ENCODE data around the gene CPLANE2.
A peak's percentile ranks its signal among the peaks of the same experiment; 100 is the strongest.

Gene CPLANE2

GRCh38 chr1:16187748-16188401, 49.1 kb downstream of the CPLANE2 start:
- TF ChIP-seq, protein P1, sequence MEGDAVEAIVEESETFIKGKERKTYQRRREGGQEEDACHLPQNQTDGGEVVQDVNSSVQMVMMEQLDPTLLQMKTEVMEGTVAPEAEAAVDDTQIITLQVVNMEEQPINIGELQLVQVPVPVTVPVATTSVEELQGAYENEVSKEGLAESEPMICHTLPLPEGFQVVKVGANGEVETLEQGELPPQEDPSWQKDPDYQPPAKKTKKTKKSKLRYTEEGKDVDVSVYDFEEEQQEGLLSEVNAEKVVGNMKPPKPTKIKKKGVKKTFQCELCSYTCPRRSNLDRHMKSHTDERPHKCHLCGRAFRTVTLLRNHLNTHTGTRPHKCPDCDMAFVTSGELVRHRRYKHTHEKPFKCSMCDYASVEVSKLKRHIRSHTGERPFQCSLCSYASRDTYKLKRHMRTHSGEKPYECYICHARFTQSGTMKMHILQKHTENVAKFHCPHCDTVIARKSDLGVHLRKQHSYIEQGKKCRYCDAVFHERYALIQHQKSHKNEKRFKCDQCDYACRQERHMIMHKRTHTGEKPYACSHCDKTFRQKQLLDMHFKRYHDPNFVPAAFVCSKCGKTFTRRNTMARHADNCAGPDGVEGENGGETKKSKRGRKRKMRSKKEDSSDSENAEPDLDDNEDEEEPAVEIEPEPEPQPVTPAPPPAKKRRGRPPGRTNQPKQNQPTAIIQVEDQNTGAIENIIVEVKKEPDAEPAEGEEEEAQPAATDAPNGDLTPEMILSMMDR (IDR thresholded peaks at IDR 0.05; ENCODE audit: borderline replicate concordance, insufficient read depth, low read depth, low read length) = peak; percentile 94

DNA sequence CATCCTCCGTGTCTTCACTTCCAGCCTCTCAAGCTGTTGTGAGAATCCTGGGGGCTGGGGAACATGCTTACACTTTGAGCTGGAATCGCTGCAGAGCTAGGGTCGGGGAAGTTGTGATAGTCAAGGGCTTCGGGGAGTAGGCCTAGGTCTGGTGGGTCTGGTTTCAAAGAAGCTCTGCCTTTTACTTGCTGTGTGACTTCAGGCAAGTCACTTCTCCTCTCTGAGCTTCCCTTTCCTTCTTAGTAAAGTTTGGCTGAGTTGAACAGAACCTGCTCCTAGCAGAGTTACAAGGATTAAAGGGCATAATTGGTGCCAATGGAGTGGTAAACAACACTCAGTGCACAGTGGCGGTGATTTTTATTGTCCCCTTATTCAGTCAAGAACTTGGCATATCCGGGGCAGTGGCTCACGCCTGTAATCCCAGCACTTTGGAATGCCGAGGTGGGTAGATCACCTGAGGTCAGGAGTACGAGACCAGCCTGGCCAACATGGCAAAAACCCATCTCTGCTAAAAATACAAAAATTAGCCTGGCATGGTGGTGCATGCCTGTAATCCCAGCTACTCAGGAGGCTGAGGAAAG, 50.2 kb downstream of the CPLANE2 start:
- TF ChIP-seq, protein P1 (IDR thresholded peaks at IDR 0.05; ENCODE audit: borderline replicate concordance, insufficient read depth, low read depth, low read length) = no peak
- H3K4me3 ChIP-seq (ENCODE audit: low read depth, low read length) = no peak overlapping the region

More at GRCh38 chr1:16187748-16188401, 49.1 kb downstream of the CPLANE2 start:
- no peak overlapping the region for H3K4me3 ChIP-seq (ENCODE audit: low read depth, low read length)

GRCh38 chr1:16184557-16185303, 52.3 kb downstream of the CPLANE2 start:
- TF ChIP-seq, protein P1 (IDR thresholded peaks at IDR 0.05; ENCODE audit: borderline replicate concordance, insufficient read depth, low read depth, low read length) = no peak
- H3K4me3 ChIP-seq (ENCODE audit: low read depth, low read length) = no peak overlapping the region

DNA sequence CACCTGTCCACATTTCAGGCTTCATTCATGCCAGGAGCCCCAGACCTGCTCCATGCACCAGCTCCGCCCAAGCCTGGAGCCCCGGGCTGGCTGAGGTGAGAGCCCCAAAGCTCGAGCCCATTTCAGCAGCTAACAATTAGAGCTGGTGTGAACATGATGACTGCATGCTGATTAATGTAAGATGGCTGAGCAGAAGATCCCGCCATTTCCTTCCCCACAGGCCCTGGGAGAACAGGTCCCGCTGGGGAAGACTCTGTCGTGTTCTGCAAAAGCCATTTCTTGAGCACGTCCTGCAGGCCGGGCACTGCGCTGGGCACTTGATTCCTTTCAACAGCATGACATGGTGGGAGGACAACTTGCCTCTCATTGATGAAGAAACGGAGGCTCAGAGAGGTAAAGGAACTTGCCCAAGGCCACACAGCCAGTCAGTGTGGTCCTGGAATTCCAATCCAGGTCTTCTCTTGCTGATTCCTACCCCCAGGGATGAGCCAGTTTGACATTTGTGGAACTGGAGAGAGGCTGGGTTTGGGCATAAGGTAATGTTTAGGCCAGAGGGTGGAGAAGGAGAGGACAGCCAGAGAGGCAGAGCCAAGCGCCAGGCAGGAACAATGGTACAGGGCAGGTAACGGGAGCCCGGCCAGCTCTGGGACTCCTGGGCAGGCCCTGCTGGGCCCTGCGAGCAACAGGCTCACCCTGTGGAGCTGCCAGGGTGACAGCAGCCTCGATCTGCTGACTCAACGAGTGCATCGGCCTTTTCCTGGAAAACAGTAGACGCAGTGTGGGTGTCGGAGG, 53.0 kb downstream of the CPLANE2 start:
- no peak overlapping the region for H3K4me3 ChIP-seq (ENCODE audit: low read depth, low read length)
- TF ChIP-seq, protein P1 (IDR thresholded peaks at IDR 0.05; ENCODE audit: borderline replicate concordance, insufficient read depth, low read depth, low read length) = no peak

DNA sequence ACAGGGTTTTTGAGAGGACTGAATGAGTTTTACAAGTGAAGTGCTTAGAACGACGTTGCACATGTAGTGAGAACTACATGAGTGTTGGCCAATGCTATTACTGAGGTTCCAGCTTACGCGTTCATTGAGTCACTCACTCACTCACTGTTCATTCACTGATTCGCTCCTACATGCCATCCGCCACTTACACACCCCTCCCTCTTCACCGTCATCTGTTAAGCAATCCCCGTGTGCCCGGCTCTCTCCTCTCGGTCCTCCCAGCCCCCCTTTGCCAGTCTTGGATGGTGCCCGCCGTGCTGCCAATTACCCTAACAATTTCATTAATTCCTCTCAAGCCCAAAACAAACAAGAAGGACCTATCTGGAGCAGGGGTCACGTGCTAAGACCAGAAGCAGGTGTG, 53.8 kb downstream of the CPLANE2 start:
- TF ChIP-seq, protein P1 (IDR thresholded peaks at IDR 0.05; ENCODE audit: borderline replicate concordance, insufficient read depth, low read depth, low read length) = no peak
- no peak overlapping the region for H3K4me3 ChIP-seq (ENCODE audit: low read depth, low read length)

- TF ChIP-seq, protein P1 (IDR thresholded peaks at IDR 0.05; ENCODE audit: borderline replicate concordance, insufficient read depth, low read depth, low read length) = no peak
- no peak overlapping the region for H3K4me3 ChIP-seq (ENCODE audit: low read depth, low read length)
These were observed 54.9 kb downstream of the CPLANE2 start for GRCh38 chr1:16181887-16182719.
